ACC112 (cell line): ENCODE measurements around the gene SPNS3.

ENCODE experiments used
- H2AFZ ChIP-seq: fragments of 200-600 bp; sonication (generic); one replicate; pipeline ENCODE4 v1.6.0; 2017; ENCODE audit warnings: antibody characterized with exemption, low read length; ENCODE audit not compliant: unreplicated experiment
- H3K27ac ChIP-seq: fragments of 200-600 bp; sonication (generic); 2 replicates; pipeline ENCODE4 v1.5.1; 2014; ENCODE audit warnings: low read depth, mild to moderate bottlenecking, antibody characterized with exemption, low read length, moderate library complexity
- H3K27me3 ChIP-seq: fragments of 200-600 bp; sonication (generic); 2 replicates; pipeline ENCODE4 v1.6.1; 2014; ENCODE audit warnings: mild to moderate bottlenecking, antibody characterized with exemption, low read length, moderate library complexity, mixed read lengths; ENCODE audit not compliant: insufficient read depth
- H3K36me3 ChIP-seq: fragments of 200-600 bp; sonication (generic); 2 replicates; pipeline ENCODE4 v1.6.1; 2016; ENCODE audit warnings: mild to moderate bottlenecking, antibody characterized with exemption, low read length, moderate library complexity, mixed read lengths; ENCODE audit not compliant: insufficient read depth
- H3K4me1 ChIP-seq: fragments of 200-600 bp; sonication (generic); one replicate; pipeline ENCODE4 v1.6.1; 2016; ENCODE audit warnings: low read length, mixed read lengths; ENCODE audit not compliant: insufficient read depth, unreplicated experiment, control insufficient read depth
- H3K4me3 ChIP-seq: fragments of 200-600 bp; sonication (generic); 2 replicates; pipeline ENCODE4 v1.5.1; 2014; ENCODE audit warnings: mild to moderate bottlenecking, low read depth, low read length
- H3K79me2 ChIP-seq: fragments of 200-600 bp; sonication (generic); one replicate; pipeline ENCODE4 v1.6.0; 2016; ENCODE audit warnings: low read length; ENCODE audit not compliant: control insufficient read depth, unreplicated experiment, insufficient read depth

The SPNS3 gene

GRCh38 chr17:4512156-4513112 is 78.7 kb downstream of the SPNS3 start:
- no peaks in the 10 kb centered on the region for H3K27me3 ChIP-seq
- H3K27ac ChIP-seq: no peak overlapping the region
- H3K36me3 ChIP-seq: no peaks in the 10 kb centered on the region
- no peaks in the 10 kb centered on the region for H3K4me1 ChIP-seq
- no peak overlapping the region for H3K4me3 ChIP-seq
- H2AFZ ChIP-seq: no peak overlapping the region
- no peaks in the 10 kb centered on the region for H3K79me2 ChIP-seq

DNA sequence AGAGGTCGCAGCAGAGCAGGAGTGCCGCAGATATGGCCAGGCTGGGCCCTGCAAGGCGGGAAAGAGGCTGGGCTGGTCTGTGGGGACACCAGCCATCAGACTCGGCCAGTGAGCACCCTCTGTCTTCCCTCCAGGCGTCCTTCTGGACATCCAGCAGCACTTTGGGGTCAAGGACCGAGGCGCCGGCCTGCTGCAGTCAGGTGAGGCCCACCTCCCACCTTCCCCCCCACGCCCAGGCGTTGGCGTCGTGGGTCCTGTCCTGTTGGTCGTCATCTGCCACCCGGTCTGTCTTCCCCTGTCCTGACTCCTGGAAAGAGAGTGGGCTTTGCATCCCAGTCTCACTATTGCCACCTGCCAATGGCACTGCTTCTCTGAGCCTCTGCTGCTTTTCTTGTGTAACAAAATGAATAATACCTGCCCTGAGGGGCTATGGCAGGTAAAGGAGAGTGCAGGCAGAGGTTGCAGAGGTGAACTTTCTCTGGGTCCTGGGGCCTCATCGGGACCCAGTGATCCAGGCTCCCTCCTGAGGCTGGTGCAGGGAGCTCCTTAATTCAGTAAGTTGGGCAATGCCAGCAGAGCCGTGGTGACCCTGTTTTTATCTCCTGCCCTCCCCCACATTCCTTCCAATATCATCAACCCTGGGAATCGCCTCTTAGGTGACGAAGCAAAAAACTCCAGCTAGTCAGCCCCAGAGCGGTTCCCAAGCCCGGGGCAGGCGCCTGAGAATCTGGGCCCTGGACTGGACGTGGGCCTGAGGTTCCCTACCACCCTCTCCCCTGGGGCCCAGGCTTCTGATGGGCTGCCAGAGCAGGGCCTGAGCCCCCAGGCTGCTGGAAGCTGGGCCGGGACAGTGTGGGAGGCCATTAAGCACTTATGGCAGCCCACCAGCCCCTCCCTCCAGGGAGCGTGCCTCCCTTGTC is 79.6 kb downstream of the SPNS3 start:
- no peaks in the 10 kb centered on the region for H3K36me3 ChIP-seq
- no peak overlapping the region for H3K27ac ChIP-seq
- H3K4me3 ChIP-seq: no peak overlapping the region
- H3K27me3 ChIP-seq: no peaks in the 10 kb centered on the region
- H3K4me1 ChIP-seq: no peaks in the 10 kb centered on the region
- no peaks in the 10 kb centered on the region for H3K79me2 ChIP-seq
- no peak overlapping the region for H2AFZ ChIP-seq

GRCh38 chr17:4514206-4514605 is 80.5 kb downstream of the SPNS3 start:
- Histone ChIP-seq H3K36me3 (no peaks in the 10 kb centered on the region), H3K4me1 (no peaks in the 10 kb centered on the region), H3K4me3 (no peak overlapping the region), H3K27me3 (no peaks in the 10 kb centered on the region), H3K27ac (no peak overlapping the region), H2AFZ (no peak overlapping the region), H3K79me2 (no peaks in the 10 kb centered on the region)

- Histone ChIP-seq H3K27me3 (no peaks in the 10 kb centered on the region), H3K4me1 (no peaks in the 10 kb centered on the region), H3K4me3 (no peak overlapping the region), H2AFZ (no peak overlapping the region), H3K79me2 (no peaks in the 10 kb centered on the region), H3K27ac (no peak overlapping the region), H3K36me3 (no peaks in the 10 kb centered on the region)
Measured at GRCh38 chr17:4514779-4515178, 81.0 kb downstream of the SPNS3 start.

DNA sequence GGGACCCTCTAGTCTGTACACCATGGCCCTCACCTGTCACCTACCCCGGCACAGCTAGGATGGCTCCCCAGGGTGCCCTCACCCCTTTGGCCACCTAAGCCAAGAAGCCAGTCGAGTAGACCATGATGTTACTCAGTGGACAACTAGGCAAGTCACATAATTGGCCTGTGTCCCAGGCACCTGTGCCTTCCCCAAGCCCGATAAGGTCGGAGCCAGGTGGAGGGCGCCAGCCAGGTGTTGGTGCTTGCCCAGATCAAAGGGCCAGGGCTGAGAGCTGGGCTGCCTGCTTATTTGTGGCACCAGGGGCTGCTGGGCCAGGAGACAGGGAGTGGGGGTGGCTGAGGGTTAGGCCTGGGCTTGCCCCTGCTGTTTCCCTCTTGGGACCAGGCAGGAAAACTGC is 81.8 kb downstream of the SPNS3 start:
- no peaks in the 10 kb centered on the region for H3K4me1 ChIP-seq

GRCh38 chr17:4516735-4517134 is 83.0 kb downstream of the SPNS3 start:
- Histone ChIP-seq H3K4me1 (no peaks in the 10 kb centered on the region), H3K4me3 (no peak overlapping the region), H3K79me2 (no peaks in the 10 kb centered on the region), H3K36me3 (no peaks in the 10 kb centered on the region), H3K27me3 (no peaks in the 10 kb centered on the region), H3K27ac (no peak overlapping the region), H2AFZ (no peak overlapping the region)

More for the DNA sequence above, 81.8 kb downstream of the SPNS3 start:
- Histone ChIP-seq H3K27ac (no peak overlapping the region), H2AFZ (no peak overlapping the region), H3K4me3 (no peak overlapping the region), H3K36me3 (no peaks in the 10 kb centered on the region), H3K27me3 (no peaks in the 10 kb centered on the region), H3K79me2 (no peaks in the 10 kb centered on the region)

DNA sequence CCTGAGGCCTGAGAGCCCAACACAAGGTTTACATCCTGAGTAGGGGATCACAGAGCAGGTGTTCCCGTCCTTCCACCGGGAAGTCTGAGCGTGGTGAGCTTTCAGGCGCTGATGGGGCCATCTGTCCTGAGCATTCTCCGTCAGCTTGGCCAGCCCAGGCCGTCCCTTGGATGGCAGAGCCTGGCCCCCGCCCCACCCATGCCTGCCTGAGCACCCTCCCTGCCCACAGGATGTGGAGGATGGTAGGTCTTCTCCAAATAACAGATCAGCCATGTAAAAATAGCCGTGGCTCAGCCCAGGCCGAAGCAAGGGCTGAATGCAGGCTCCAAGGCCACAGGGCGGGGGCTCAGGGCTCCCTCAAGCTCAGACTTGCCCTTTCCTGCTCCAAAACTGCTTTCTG is 85.2 kb downstream of the SPNS3 start:
- Histone ChIP-seq H3K4me1 (no peaks in the 10 kb centered on the region), H3K27me3 (no peaks in the 10 kb centered on the region), H3K27ac (no peak overlapping the region), H2AFZ (no peak overlapping the region), H3K36me3 (no peaks in the 10 kb centered on the region), H3K4me3 (no peak overlapping the region), H3K79me2 (no peaks in the 10 kb centered on the region)

- H3K4me1 ChIP-seq: no peaks in the 10 kb centered on the region
Measured at GRCh38 chr17:4519361-4519788, 85.6 kb downstream of the SPNS3 start.

DNA sequence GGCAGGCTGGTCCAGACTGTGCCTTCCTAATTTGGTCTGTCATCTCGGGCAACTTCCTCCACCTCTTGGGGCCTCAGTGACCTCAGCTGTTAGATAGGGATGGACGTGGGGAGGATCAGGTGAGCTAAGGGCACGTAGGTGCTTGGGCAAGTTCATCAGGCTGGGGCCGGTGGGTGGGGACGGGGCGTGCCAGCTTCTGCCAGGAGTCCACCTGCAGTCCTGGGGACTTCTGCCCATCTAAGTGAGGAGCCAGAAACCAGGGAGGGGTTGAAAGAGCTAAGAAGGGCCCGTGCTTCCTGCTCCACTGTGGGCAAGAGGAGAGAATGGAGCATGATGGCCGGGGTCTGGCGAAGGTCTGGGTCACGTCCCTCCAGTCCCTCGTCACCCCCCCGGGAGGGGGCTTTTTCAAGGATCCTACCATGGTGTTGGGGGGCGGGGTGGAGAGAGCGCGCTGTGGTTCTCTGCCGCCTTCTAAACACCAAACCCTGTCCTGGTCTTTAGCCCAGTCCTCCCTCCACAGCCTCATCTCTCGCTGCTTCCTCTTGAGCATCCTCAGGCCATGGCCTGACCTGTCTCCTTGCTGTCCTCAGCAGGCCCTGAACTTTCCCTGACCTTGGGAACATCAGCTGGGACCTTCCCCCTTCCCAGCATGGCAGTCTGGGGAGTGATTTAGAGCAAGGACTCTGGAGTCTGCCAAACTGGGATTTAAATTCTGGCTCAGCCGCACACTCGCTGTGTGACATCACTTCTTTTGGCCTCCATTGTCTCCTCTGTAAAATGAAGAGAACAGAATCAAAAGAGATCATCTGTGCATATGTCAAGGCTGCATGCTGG is 86.5 kb downstream of the SPNS3 start:
- H3K79me2 ChIP-seq: no peaks in the 10 kb centered on the region
- no peak overlapping the region for H3K4me3 ChIP-seq
- H3K36me3 ChIP-seq: no peaks in the 10 kb centered on the region
- H3K4me1 ChIP-seq: no peaks in the 10 kb centered on the region
- no peaks in the 10 kb centered on the region for H3K27me3 ChIP-seq
- no peak overlapping the region for H3K27ac ChIP-seq
- no peak overlapping the region for H2AFZ ChIP-seq

More at GRCh38 chr17:4519361-4519788, 85.6 kb downstream of the SPNS3 start:
- Histone ChIP-seq H3K27ac (no peak overlapping the region), H3K4me3 (no peak overlapping the region), H3K79me2 (no peaks in the 10 kb centered on the region), H2AFZ (no peak overlapping the region), H3K27me3 (no peaks in the 10 kb centered on the region), H3K36me3 (no peaks in the 10 kb centered on the region)
